HCT116 (cell line): ENCODE measurements around the gene CPEB2. TPM values are rescaled to one million over a fixed set of nuclear protein-coding genes. Genes with fewer than 3 reads are reported as not detected.

ENCODE experiments used
- ATAC-seq: fragments of 200-7000 bp; cut with Tn5 transposase; 2 replicates; pipeline ENCODE4 v1.9.1; 2020; ENCODE audit warnings: mild to moderate bottlenecking, moderate library complexity
- BruUV-seq: library from RNA; stranded (reverse); fragments of 400-500 nt; replicated peaks from 2 replicates; lab custom pipeline; 2021; lab: Mats Ljungman, UMichigan
- CTCF ChIA-PET: fragments of 300-600 bp; sonication (Branson Sonifier 250); formaldehyde crosslinking; loops from one replicate; lab custom pipeline; 2021; ENCODE audit warnings: antibody characterized with exemption; lab: Charles Lee
- POLR2A ChIA-PET: fragments of 300-600, 350-600 bp; sonication (Branson Sonifier 250); formaldehyde crosslinking; loops from one replicate; lab custom pipeline; 2021; ENCODE audit warnings: antibody characterized with exemption; lab: Charles Lee
- RAD21 ChIA-PET, 2 experiments: fragments of 300-600 bp; sonication (Branson Sonifier 250); formaldehyde crosslinking; loops; one replicate each; lab custom pipeline; 2023; ENCODE audit warnings: low total read pairs in 2 of 2; ENCODE audit not compliant: uncharacterized antibody in 2 of 2, unreplicated experiment in 2 of 2, low non-redundant PET in 1 of 2; lab: Charles Lee
- DNase-seq: peaks from one replicate; pipeline ENCODE4 v3.0.0-alpha.2; 2010; ENCODE audit warnings: low read depth, low spot score
- H2AFZ ChIP-seq: fragments of 200-600 bp; shearing (Covaris generic), sonication (generic); 2 replicates; pipeline ENCODE4 v1.6.1; 2017; ENCODE audit warnings: low read depth, mixed run types, mixed read lengths, antibody characterized with exemption, low read length; ENCODE audit not compliant: poor library complexity, severe bottlenecking
- H3K27ac ChIP-seq: 2 replicates; pipeline ENCODE4 v1.5.1; 2012; ENCODE audit warnings: low read depth, low read length
- H3K27me3 ChIP-seq: fragments of 200-600 bp; sonication (generic); 2 replicates; pipeline ENCODE4 v1.6.1; 2016; ENCODE audit warnings: mixed run types, low read length, mixed read lengths; ENCODE audit not compliant: insufficient read depth
- H3K36me3 ChIP-seq, 2 experiments: fragments of 200-500 bp in 1 of 2; fragments of 200-600 bp in 1 of 2; sonication (Bioruptor generic) in 1 of 2; sonication (generic) in 1 of 2; 2 replicates each; pipeline versions ENCODE4 v1.5.1 to v1.6.1; 2014 to 2016; ENCODE audit warnings: low read length in 2 of 2, inconsistent platforms in 1 of 2, mixed read lengths in 1 of 2, mixed run types in 1 of 2; ENCODE audit not compliant: insufficient read depth in 2 of 2, control insufficient read depth in 1 of 2
- H3K4me1 ChIP-seq, 2 experiments: fragments of 200-600 bp in 1 of 2; sonication (generic) in 1 of 2; 2 replicates each; pipeline versions ENCODE4 v1.5.1 to v1.6.1; 2012 to 2017; ENCODE audit warnings: low read length in 2 of 2, inconsistent platforms in 1 of 2, mild to moderate bottlenecking in 1 of 2, mixed read lengths in 1 of 2, mixed run types in 1 of 2, moderate library complexity in 1 of 2; ENCODE audit not compliant: insufficient read depth in 2 of 2, control insufficient read depth in 1 of 2
- H3K4me2 ChIP-seq: fragments of 200-600 bp; sonication (generic); 2 replicates; pipeline ENCODE4 v1.6.1; 2017; ENCODE audit warnings: mixed run types, low read length, mixed read lengths
- H3K4me3 ChIP-seq, 2 experiments: fragments of 200-600 bp in 1 of 2; sonication (generic) in 1 of 2; replicated peaks in 1 of 2; 2 replicates each; pipeline ENCODE4 v1.5.1; 2011 to 2016; ENCODE audit warnings: low read length in 2 of 2, control low read depth in 1 of 2, low read depth in 1 of 2, mild to moderate bottlenecking in 1 of 2, mixed read lengths in 1 of 2, mixed run types in 1 of 2
- H3K79me2 ChIP-seq: fragments of 200-600 bp; sonication (generic); 2 replicates; pipeline ENCODE4 v1.6.1; 2017; ENCODE audit warnings: mild to moderate bottlenecking, mixed run types, low read length, moderate library complexity, mixed read lengths; ENCODE audit not compliant: insufficient read depth
- H3K9ac ChIP-seq: fragments of 200-600 bp; sonication (generic); 2 replicates; pipeline ENCODE4 v1.6.1; 2016; ENCODE audit warnings: low read length, mixed read lengths
- H3K9me2 ChIP-seq: fragments of 200-600 bp; sonication (generic), shearing (Covaris generic); 2 replicates; pipeline ENCODE4 v1.6.1; 2017; ENCODE audit warnings: mixed run types, mild to moderate bottlenecking, moderate library complexity; ENCODE audit not compliant: insufficient read depth
- H3K9me3 ChIP-seq, 2 experiments: fragments of 200-500 bp in 1 of 2; fragments of 200-600 bp in 1 of 2; sonication (Bioruptor generic) in 1 of 2; sonication (generic) in 1 of 2; 2 replicates each; pipeline ENCODE4 v1.6.1; 2014 to 2017; ENCODE audit warnings: low read length in 2 of 2, mixed read lengths in 2 of 2, inconsistent platforms in 1 of 2, low read depth in 1 of 2, mild to moderate bottlenecking in 1 of 2, mixed run types in 1 of 2, moderate library complexity in 1 of 2; ENCODE audit not compliant: control insufficient read depth in 1 of 2, insufficient read depth in 1 of 2
- H4K20me1 ChIP-seq: fragments of 200-600 bp; sonication (generic), shearing (Covaris generic); 2 replicates; pipeline ENCODE4 v1.6.1; 2017; ENCODE audit warnings: mixed run types, mild to moderate bottlenecking, moderate library complexity; ENCODE audit not compliant: insufficient read depth
- CBX3 ChIP-seq: IDR thresholded peaks from 2 replicates; pipeline ENCODE4 v1.6.1; 2012; ENCODE audit warnings: low read depth
- ELF1 ChIP-seq: IDR thresholded peaks from 2 replicates; pipeline ENCODE4 v1.6.1; 2012; ENCODE audit warnings: low read depth, borderline replicate concordance
- EZH2 ChIP-seq: fragments of 200-600 bp; sonication (generic); IDR thresholded peaks from 2 replicates; pipeline ENCODE4 v1.6.1; 2017; ENCODE audit warnings: antibody characterized with exemption, mixed run types
- FOSL1 ChIP-seq: IDR thresholded peaks from 2 replicates; pipeline ENCODE4 v1.6.1; 2012; ENCODE audit warnings: low read depth
- JUND ChIP-seq: IDR thresholded peaks from 2 replicates; pipeline ENCODE4 v1.6.1; 2012
- POLR2A ChIP-seq: IDR thresholded peaks from 2 replicates; pipeline ENCODE4 v1.7.0; 2011; ENCODE audit warnings: borderline replicate concordance; ENCODE audit not compliant: insufficient read depth, insufficient read length; ENCODE audit errors: extremely low read depth
- RAD21 ChIP-seq: IDR thresholded peaks from 2 replicates; pipeline ENCODE4 v1.6.1; 2012; ENCODE audit warnings: low read depth, mild to moderate bottlenecking
- SIN3A ChIP-seq: IDR thresholded peaks from 2 replicates; pipeline ENCODE4 v1.6.1; 2012; ENCODE audit warnings: low read depth
- SP1 ChIP-seq: IDR thresholded peaks from 2 replicates; pipeline ENCODE4 v1.6.1; 2012; ENCODE audit warnings: low read depth
- SRF ChIP-seq: IDR thresholded peaks from 2 replicates; pipeline ENCODE4 v1.6.1; 2012; ENCODE audit warnings: low read depth
- YY1 ChIP-seq: IDR thresholded peaks from 2 replicates; pipeline ENCODE4 v1.6.1; 2011; ENCODE audit warnings: low read length, low read depth, moderate library complexity, mild to moderate bottlenecking; ENCODE audit not compliant: insufficient replicate concordance; ENCODE audit errors: extremely low read depth
- ZFX ChIP-seq: fragments of 450-650 bp; IDR thresholded peaks from 2 replicates; pipeline ENCODE4 v1.6.1; 2017
- ZNF274 ChIP-seq: fragments of 200-500 bp; sonication (Bioruptor generic); IDR thresholded peaks from 2 replicates; pipeline ENCODE4 v1.6.1; 2014; ENCODE audit warnings: mild to moderate bottlenecking, low read depth, low read length, inconsistent platforms
- intact Hi-C: fragments of 100-400 bp; cut with micrococcal nuclease; formaldehyde crosslinking; loops from 2 replicates; pipeline ENCODE4 v1.10.0; 2022
- total RNA-seq: library from RNA; stranded (reverse); gene quantifications from one replicate; pipeline ENCODE4 v1.2.1, GENCODE V29; 2021; ENCODE audit not compliant: unreplicated experiment
- TF ChIP-seq, protein P1 (sequence below): IDR thresholded peaks from 2 replicates; pipeline ENCODE4 v1.6.1; 2011; ENCODE audit warnings: mild to moderate bottlenecking, low read length, moderate library complexity; ENCODE audit not compliant: insufficient replicate concordance; ENCODE audit errors: extremely low read depth
- TF ChIP-seq, protein P2 (sequence below): IDR thresholded peaks from 2 replicates; pipeline ENCODE4 v1.6.1; 2012
- TF ChIP-seq, protein P3 (sequence below): IDR thresholded peaks from 2 replicates; pipeline ENCODE4 v1.6.1; 2012

CPEB2 gene
- total RNA-seq, 1 experiment from 2014 or later = 1.3 TPM

DNA sequence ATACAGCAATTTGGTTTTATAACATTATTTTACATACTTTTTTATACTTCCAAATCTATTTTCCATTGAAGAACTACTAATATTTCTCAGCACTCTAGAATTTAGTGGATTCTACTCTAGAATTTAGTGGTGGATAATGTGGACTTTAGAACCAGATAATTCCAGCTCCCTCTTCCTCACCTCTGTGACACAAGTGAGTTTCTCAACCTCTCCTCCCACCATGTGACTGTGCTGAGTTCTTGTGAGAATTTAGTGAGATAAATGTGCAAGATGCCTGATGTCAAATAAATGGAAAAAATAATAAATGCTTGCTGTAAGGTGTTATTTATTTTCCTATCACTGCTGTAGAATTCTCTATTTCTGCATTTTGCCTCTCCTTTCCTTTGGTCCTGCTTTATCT, 107.3 kb downstream of the CPEB2 start:
- Histone ChIP-seq H3K4me2 (peak overlapping the region; percentile 53; the same call in 1 of the 2 replicates), H3K4me1 (peaks cover 8 to 14% of the 10 kb centered on the region in 2 experiments; a peak in 3 of 4 replicates), H3K36me3 (no peaks in the 10 kb centered on the region), H3K9me2 (no peaks in the 10 kb centered on the region), H3K27ac (no peak overlapping the region), H2AFZ (no peak overlapping the region), H3K27me3 (no peaks in the 10 kb centered on the region), H3K9me3 (no peaks in the 10 kb centered on the region), H4K20me1 (no peaks in the 10 kb centered on the region), H3K9ac (no peak overlapping the region), H3K79me2 (no peaks in the 10 kb centered on the region), H3K4me3 (no peak overlapping the region)
- DNase-seq (no peak), ATAC-seq (no peak)
- TF ChIP-seq, protein P1, sequence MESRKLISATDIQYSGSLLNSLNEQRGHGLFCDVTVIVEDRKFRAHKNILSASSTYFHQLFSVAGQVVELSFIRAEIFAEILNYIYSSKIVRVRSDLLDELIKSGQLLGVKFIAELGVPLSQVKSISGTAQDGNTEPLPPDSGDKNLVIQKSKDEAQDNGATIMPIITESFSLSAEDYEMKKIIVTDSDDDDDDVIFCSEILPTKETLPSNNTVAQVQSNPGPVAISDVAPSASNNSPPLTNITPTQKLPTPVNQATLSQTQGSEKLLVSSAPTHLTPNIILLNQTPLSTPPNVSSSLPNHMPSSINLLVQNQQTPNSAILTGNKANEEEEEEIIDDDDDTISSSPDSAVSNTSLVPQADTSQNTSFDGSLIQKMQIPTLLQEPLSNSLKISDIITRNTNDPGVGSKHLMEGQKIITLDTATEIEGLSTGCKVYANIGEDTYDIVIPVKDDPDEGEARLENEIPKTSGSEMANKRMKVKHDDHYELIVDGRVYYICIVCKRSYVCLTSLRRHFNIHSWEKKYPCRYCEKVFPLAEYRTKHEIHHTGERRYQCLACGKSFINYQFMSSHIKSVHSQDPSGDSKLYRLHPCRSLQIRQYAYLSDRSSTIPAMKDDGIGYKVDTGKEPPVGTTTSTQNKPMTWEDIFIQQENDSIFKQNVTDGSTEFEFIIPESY = no peak
- TF ChIP-seq SRF (no peak), FOSL1 (no peak), POLR2A (no peak), SIN3A (no peak), ZNF274 (no peak), YY1 (no peak), RAD21 (no peak), SP1 (no peak), ELF1 (no peak), ZFX (no peak), EZH2 (no peak), JUND (no peak), CBX3 (no peak)
- TF ChIP-seq, protein P2, sequence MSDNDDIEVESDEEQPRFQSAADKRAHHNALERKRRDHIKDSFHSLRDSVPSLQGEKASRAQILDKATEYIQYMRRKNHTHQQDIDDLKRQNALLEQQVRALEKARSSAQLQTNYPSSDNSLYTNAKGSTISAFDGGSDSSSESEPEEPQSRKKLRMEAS = no peak
- TF ChIP-seq, protein P3, sequence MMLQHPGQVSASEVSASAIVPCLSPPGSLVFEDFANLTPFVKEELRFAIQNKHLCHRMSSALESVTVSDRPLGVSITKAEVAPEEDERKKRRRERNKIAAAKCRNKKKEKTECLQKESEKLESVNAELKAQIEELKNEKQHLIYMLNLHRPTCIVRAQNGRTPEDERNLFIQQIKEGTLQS = no peak
- no TSS peak for BruUV-seq
- RAD21 ChIA-PET = no interaction called here
- CTCF ChIA-PET = no interaction called here
- intact Hi-C loops = no loop called here
- POLR2A ChIA-PET = no interaction called here
